Measurements from ENCODE around the gene SPTLC2.
A peak's percentile ranks its signal among the peaks of the same experiment; 100 is the strongest.

The SPTLC2 gene

GRCh38 chr14:77503138-77503537, 113.3 kb downstream of the SPTLC2 start:
- DNase-seq (ENCODE audit: low spot score) = no peak

- no peak for DNase-seq (ENCODE audit: low spot score)
Measured at GRCh38 chr14:77502109-77502782, 114.2 kb downstream of the SPTLC2 start.

- no peak for DNase-seq (ENCODE audit: low spot score)
Measured at GRCh38 chr14:77498984-77499527, 117.4 kb downstream of the SPTLC2 start.

- peak; percentile 49 for DNase-seq (ENCODE audit: low spot score)
Measured at GRCh38 chr14:77498120-77498979, 118.1 kb downstream of the SPTLC2 start, which contains the start of gene ISM2. TSS of gene ISM2 (minus strand) at chr14:77498816. CDS start at chr14:77498793, 23 bp downstream.

GRCh38 chr14:77495334-77495733, 121.1 kb downstream of the SPTLC2 start:
- DNase-seq (ENCODE audit: low spot score) = no peak

GRCh38 chr14:77491056-77491455, 125.4 kb downstream of the SPTLC2 start:
- no peak for DNase-seq (ENCODE audit: low spot score)

GRCh38 chr14:77490347-77490986, 126.0 kb downstream of the SPTLC2 start:
- DNase-seq (ENCODE audit: low spot score) = no peak

GRCh38 chr14:77489041-77489440, 127.4 kb downstream of the SPTLC2 start:
- no peak for DNase-seq (ENCODE audit: low spot score)

GRCh38 chr14:77488558-77488957, 127.9 kb downstream of the SPTLC2 start:
- DNase-seq (ENCODE audit: low spot score) = no peak

GRCh38 chr14:77485901-77486678, 130.3 kb downstream of the SPTLC2 start:
- DNase-seq (ENCODE audit: low spot score) = no peak

- no peak for DNase-seq (ENCODE audit: low spot score)
Measured at GRCh38 chr14:77485256-77485655, 131.2 kb downstream of the SPTLC2 start.

- no peak for DNase-seq (ENCODE audit: low spot score)
Measured at GRCh38 chr14:77482422-77482821, 134.0 kb downstream of the SPTLC2 start.

- DNase-seq (ENCODE audit: low spot score) = no peak
Measured at GRCh38 chr14:77478796-77479195, 137.6 kb downstream of the SPTLC2 start.

- DNase-seq (ENCODE audit: low spot score) = no peak
Measured at GRCh38 chr14:77478029-77478428, 138.4 kb downstream of the SPTLC2 start.

GRCh38 chr14:77475432-77476115, 140.9 kb downstream of the SPTLC2 start:
- DNase-seq (ENCODE audit: low spot score) = no peak

- DNase-seq (ENCODE audit: low spot score) = no peak
Measured at GRCh38 chr14:77474479-77475177, 141.8 kb downstream of the SPTLC2 start.

- no peak for DNase-seq (ENCODE audit: low spot score)
Measured at GRCh38 chr14:77473921-77474320, 142.5 kb downstream of the SPTLC2 start.

- no peak for DNase-seq (ENCODE audit: low spot score)
Measured at GRCh38 chr14:77470224-77470870, 146.1 kb downstream of the SPTLC2 start.

GRCh38 chr14:77469539-77469938, 146.9 kb downstream of the SPTLC2 start:
- DNase-seq (ENCODE audit: low spot score) = no peak

GRCh38 chr14:77469067-77469505, 147.4 kb downstream of the SPTLC2 start:
- DNase-seq (ENCODE audit: low spot score) = no peak

All from NAMALWA (cell line).